NOMO-1 (cell line): ENCODE data around the gene AFG3L2.

ENCODE experiments used
- DNase-seq, 2 experiments: peaks; one replicate each; lab custom pipeline; 2025; ENCODE audit not compliant: unreplicated experiment in 2 of 2; lab: John Stamatoyannopoulos, UW

The AFG3L2 gene

GRCh38 chr18:12306752-12307700 is 70.0 kb downstream of the AFG3L2 start:
- peak; percentile 34 to 54 for DNase-seq

DNA sequence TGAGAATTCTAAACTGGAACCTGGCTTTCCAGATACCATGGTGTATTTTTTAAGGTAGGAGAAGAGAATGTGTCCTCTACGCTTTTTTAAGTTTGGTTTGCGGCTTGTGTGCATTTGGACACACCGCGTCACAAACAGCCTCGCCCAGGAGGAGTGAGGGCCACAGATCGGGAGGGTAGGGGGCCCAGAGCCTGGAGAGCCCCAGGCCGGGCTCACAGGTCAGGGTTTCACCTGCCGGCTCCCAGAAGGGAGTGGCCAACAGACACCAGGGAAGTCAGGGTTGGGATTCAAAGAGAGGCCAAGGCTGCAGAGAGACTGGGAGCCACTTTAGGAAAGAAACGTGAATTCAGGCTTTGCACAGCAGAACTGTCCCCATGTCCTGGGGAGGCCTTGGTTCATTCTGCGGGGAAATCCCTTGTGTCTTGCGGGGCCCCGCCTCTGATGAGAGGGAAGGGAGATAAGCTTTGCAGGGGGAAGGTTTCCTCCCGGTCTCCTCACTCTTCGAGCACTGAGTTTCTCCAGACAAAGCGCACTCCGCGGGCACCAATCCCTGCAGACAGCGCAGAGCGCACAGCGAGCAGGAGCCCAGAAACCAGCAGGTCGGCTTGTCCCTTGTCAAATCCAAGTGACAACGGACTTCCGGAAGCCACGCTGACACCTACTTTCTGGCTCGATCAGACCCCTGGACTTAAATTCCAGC is 70.9 kb downstream of the AFG3L2 start:
- DNase-seq: no peak

GRCh38 chr18:12305211-12305610 is 71.8 kb downstream of the AFG3L2 start:
- no peak for DNase-seq

DNA sequence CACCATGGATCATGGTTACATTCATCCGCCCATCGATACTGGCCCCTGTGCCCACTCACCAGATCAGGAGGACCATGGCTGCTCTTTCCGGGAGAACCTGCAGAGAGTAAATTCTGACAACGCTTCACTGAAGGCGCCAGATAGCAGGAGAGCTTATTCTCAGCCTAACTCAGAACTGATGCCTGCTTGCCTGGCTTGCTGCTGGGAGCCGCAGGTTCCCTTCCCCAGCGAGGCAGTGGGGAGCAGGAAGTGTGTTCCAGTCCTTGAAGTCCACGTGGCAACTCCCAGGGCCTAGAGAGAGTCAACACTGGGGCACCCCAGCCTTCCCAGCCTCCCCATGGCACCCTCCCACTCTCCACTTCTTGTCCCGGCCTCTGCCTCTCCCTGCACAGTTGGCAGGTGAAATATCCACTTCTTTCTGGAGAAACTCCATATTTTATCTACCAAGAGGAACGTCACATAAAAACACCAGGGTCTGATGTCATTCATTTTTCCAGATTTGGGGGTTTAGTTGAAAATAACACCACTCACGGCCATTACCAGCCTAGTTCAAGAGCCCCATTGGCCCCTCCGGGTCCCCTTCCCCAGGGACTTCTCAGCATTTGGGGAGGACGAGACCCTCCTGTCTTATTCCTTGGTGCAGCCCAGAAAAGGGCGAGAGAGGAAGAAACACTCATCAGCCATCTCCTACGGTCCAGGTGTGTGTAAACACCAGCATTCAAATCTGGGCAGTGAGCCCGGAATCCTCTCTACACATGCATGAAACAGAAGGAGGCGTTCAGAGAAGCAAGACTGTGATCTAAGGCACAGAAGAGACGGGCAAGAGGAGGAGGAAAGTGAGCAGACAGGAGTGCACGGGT is 72.4 kb downstream of the AFG3L2 start:
- no peak for DNase-seq

DNA sequence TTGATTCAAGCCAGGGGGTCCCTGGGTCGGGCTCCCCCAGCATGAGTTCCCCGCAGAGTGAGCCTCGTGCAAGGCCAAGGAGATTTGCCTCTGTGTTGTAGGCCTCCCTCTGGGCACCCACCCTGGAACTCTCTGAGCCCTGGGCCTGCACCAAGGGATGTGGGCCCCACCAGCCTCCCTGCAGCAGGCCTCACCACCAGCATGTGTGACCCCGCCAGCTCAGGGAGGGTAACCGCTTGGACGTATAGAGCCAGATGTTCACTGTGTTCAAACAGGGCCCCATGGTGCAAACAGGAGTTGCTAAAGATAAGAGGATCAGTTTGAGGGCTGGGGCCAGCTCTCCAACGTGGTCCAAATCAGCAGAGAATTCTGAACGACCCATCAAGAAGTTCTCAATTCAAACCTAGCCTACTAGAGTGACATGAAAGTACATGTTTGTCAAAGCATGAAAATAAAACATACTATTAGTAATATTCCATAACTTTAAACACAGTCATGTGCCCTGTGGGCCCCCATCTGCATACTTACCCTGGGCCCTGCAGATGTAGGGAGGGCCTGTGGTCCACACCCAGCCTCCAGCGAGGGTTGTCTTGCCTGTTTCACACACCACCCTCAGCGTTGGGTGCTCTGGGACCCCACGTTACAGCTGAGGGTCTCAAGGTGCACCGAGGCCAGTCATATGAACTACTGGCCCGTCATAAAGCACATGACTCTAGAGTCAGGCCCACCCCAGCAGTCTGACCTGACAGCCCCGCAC is 74.5 kb downstream of the AFG3L2 start:
- DNase-seq: no peak

GRCh38 chr18:12301263-12302005 is 75.6 kb downstream of the AFG3L2 start:
- DNase-seq: no peak

GRCh38 chr18:12299862-12300261 is 77.2 kb downstream of the AFG3L2 start:
- no peak for DNase-seq

DNA sequence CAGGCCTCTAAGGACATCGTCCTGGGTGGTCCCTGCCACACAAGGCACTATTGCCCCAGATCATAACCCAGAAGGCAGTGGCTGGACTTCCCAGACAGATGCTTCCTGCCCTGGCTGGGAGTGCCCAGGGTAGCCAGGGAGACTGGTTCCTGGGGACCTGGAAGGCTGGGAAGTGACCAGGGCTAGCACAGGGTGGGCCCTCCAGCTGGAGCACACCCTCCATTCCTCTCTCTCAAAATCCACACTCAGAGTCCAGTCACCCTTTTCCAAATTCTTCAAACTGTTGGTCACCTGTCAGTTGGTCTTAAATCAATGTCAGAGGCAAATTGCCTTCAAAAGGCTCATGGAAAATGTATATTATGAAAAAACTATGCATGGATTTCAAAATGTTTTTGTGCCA is 80.6 kb downstream of the AFG3L2 start:
- no peak for DNase-seq

GRCh38 chr18:12296087-12296403 is 81.0 kb downstream of the AFG3L2 start:
- DNase-seq: no peak

GRCh38 chr18:12295389-12296086 is 81.5 kb downstream of the AFG3L2 start:
- DNase-seq: no peak

DNA sequence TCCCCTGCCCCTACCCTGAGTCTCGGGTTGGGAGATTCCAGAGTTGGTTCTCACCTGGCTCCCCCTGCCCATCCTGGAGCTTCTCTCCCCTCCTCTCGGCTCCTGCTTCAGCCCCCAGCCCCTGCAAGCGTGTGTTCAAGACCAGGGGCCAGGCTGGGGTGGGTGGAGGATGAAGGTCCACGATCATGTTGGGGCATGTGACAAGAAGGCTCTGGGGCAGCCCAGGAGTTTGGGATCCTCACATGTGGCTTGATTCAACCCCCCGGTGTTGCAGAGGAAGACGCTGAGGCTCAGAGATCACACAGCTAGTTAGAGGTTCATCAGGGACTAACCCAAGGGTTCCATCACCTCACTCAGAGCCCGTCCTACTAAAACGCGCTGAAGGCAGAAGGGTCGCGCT is 83.2 kb downstream of the AFG3L2 start:
- no peak for DNase-seq

GRCh38 chr18:12291690-12292089 is 85.3 kb downstream of the AFG3L2 start:
- DNase-seq: no peak

DNA sequence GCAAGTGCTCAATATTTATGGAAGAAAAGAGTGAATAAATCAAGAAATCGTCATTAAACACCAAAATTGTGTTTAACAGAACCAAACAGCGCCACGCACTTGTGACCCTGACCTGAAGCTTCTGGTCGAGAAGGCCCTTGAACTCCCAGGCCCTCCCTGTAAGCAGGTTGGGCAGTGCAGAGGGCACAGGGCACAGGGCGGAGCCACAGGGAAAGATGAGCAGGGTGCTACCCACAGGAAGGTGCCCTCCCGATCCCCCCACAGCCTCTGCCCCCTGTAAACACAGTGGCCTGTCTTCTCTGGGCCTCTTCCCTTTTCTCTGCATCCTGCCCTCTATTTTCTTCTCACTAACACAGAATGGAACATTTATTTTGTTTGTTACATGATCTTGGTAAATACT is 85.9 kb downstream of the AFG3L2 start:
- DNase-seq: no peak

- no peak for DNase-seq
Observed at GRCh38 chr18:12290086-12290485, 86.9 kb downstream of the AFG3L2 start.

DNA sequence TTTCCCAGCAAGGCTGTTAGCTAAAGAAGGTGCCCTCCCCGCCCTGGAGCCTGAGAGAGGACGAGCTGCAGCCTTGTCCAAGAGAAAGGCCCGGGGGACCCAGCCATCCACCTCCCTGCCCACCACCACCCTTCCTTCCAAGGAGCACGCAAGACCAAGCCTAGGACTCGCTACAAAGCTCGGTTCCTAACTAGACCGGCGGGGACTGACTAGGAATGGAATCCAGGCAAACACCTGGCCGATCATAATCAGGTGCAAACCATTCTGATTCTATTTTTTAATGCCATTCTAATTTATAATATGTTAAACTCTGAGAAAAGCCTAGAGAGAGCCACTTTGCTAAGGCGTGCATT is 88.6 kb downstream of the AFG3L2 start:
- DNase-seq: no peak

DNA sequence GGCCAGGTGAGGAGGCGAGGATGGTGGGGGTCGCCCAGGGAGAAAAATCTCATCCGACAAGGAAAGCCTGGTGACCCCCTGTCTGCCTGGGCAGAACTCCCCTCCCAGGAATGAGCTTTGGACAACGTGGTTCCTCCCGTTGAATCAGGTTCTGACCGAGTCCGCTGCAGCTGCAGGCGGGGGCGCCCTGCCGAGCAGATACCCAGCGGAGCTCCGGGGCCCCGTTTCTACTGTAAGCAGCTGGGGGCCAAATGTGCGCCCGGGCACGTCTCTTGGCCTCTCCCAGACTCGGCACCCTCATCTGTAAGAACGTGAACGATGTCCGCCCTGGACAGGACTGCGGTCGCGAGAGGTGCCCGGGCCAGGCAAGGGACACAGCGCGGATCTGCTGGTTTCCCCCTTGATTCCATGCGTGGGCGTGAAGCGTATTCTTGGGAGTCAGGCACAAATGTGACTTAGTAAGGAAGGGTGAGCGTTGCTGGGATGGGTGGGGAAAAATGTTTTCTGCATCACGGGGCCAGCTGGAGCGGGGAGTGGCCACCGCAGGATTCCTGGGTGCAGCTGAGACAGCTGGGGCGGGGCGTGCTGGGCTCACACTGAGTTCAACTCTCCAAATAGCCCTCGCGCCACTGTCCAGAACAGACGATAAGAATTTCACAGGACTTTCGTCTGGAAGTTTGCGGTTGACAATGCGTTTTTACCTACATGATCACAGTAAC is 89.2 kb downstream of the AFG3L2 start:
- DNase-seq: no peak

GRCh38 chr18:12287131-12287681 is 89.8 kb downstream of the AFG3L2 start:
- no peak for DNase-seq

DNA sequence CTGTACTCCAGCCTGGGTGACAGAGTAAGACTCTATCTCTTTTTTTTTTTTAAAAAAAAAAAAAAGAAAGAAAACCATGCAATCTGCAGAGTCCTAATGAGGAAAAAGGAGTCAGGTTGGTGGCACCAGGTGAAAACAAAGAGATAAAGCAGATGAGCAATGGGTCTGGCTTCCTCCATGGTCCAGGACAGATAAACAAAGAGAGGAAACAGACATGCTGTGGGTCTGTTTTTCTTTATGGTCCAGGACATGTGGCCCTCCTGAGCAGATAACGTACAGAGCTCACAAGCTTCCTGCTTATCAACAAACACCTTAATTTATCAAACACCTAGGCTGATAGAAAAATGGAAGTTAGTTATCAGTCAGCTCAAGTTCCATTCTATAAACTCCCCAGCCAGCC is 93.4 kb downstream of the AFG3L2 start:
- DNase-seq: no peak
